ENCODE results near the gene SMIM22.

- TF ChIP-seq CTCF (IDR thresholded peaks at IDR 0.05) = no peak
- no peak for TF ChIP-seq POLR2AphosphoS5 (IDR thresholded peaks at IDR 0.05)
Measured at GRCh38 chr16:4799171-4799855, 4.1 kb downstream of the SMIM22 start.
